ENCODE measurements around the gene GPR27. TPM values are rescaled to one million over a fixed set of nuclear protein-coding genes. Genes with fewer than 3 reads are reported as not detected.
A peak's percentile ranks its signal among the peaks of the same experiment; 100 is the strongest.

Gene GPR27
- total RNA-seq, 1 experiment from 2014 or later, result not detected

DNA sequence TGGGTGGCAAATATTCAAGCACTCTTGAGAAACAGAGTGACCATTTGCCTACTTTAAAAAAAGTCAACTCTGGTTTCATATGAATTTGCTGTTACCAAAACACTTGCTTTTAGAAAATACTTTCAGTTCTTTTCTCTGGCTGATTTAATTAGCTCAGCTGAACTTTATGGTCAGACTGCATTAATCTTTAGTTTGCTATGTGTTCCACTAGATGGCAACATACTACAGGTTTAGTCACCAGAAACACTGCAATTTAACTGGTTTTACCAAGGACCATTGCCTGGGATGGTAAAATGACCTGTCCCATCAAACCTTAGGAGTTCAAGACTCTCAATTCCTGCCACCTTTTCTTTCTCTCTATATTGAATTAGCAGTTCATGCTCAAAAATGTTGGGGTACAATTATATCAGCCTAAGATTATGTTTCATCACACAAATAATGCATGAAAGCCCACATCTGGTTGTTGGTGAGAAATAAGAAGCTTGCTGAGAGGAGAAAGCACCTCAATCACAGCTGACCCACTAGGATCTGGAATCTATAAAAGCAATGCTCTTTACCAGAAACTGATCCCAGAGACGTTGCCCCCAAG, 42.7 kb upstream of the GPR27 start:
- Histone ChIP-seq H3K9me2 (ENCODE audit: insufficient read depth) (no peaks in the 10 kb centered on the region), H4K20me1 (ENCODE audit: insufficient read depth) (no peaks in the 10 kb centered on the region), H2AFZ (no peak overlapping the region), H3K79me2 (ENCODE audit: low read depth) (no peaks in the 10 kb centered on the region), H3K4me2 (no peak overlapping the region), H3K36me3 (ENCODE audit: low read depth) (no peaks in the 10 kb centered on the region), H3K27me3 (ENCODE audit: insufficient read depth, low read depth) (peaks cover 28% of the 10 kb centered on the region), H3K4me1 (replicated peaks; ENCODE audit: insufficient read depth) (no peaks in the 10 kb centered on the region), H3K27ac (no peak overlapping the region), H3K4me3 (no peak overlapping the region), H3K9me3 (ENCODE audit: insufficient read depth, low read depth) (no peaks in the 10 kb centered on the region), H3F3A (ENCODE audit: insufficient read depth, low read depth) (no peaks in the 10 kb centered on the region)
- intact Hi-C loops (cut with micrococcal nuclease; ENCODE audit: unreplicated experiment), result loop anchor here (1.0 to 5.0 kb wide), 3 partner anchors 1111 to 1791 kb away; no protein-coding TSS in a partner anchor
- BruUV-seq (replicated peaks), result no TSS peak
- CTCF ChIA-PET, result no interaction called here
- DNase-seq, result no peak
- POLR2A ChIA-PET (ENCODE audit: unreplicated experiment), result no interaction called here
- TF ChIP-seq, protein P1, sequence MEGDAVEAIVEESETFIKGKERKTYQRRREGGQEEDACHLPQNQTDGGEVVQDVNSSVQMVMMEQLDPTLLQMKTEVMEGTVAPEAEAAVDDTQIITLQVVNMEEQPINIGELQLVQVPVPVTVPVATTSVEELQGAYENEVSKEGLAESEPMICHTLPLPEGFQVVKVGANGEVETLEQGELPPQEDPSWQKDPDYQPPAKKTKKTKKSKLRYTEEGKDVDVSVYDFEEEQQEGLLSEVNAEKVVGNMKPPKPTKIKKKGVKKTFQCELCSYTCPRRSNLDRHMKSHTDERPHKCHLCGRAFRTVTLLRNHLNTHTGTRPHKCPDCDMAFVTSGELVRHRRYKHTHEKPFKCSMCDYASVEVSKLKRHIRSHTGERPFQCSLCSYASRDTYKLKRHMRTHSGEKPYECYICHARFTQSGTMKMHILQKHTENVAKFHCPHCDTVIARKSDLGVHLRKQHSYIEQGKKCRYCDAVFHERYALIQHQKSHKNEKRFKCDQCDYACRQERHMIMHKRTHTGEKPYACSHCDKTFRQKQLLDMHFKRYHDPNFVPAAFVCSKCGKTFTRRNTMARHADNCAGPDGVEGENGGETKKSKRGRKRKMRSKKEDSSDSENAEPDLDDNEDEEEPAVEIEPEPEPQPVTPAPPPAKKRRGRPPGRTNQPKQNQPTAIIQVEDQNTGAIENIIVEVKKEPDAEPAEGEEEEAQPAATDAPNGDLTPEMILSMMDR (conservative IDR thresholded peaks at IDR 0.05), result peak; percentile 61
- TF ChIP-seq EZH2 (IDR thresholded peaks at IDR 0.05; ENCODE audit: low read depth), result no peak

DNA sequence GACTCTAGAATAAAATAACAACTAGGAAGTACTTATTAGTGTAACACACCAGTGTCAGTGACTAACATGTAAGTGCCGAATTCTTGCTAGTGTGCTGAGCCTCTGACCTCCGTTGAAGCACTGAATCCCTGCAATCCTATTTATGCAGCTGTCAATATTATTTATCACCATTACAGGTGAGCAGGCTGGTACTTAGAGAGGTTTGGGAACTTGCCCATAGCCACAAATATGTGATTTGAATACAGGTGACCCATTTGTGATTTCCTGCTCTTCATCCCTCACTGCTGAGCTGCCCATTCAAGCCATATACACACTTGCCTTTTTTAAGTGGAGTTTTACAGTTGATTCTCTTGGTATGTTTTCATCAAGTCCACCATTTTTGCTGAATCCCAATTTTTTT, 40.6 kb upstream of the GPR27 start:
- no peaks in the 10 kb centered on the region for H3K79me2 ChIP-seq (ENCODE audit: low read depth)
- H2AFZ ChIP-seq, result no peak overlapping the region
- intact Hi-C loops (cut with micrococcal nuclease; ENCODE audit: unreplicated experiment), result loop anchor here (5.0 kb wide), 1 partner anchor 1109 kb away; no protein-coding TSS in a partner anchor
- peak in 1 of 2 experiments; percentile 52 for DNase-seq
- H3K9me2 ChIP-seq (ENCODE audit: insufficient read depth), result no peaks in the 10 kb centered on the region
- H3F3A ChIP-seq (ENCODE audit: insufficient read depth, low read depth), result no peaks in the 10 kb centered on the region
- H3K27me3 ChIP-seq (ENCODE audit: insufficient read depth, low read depth), result peaks cover 36% of the 10 kb centered on the region
- no peaks in the 10 kb centered on the region for H3K36me3 ChIP-seq (ENCODE audit: low read depth)
- no peaks in the 10 kb centered on the region for H3K9me3 ChIP-seq (ENCODE audit: insufficient read depth, low read depth)
- H3K4me2 ChIP-seq, result no peak overlapping the region
- ChIA-PET CTCF (no interaction called here), POLR2A (ENCODE audit: unreplicated experiment) (no interaction called here)
- H3K27ac ChIP-seq, result no peak overlapping the region
- no peaks in the 10 kb centered on the region for H3K4me1 ChIP-seq (replicated peaks; ENCODE audit: insufficient read depth)
- TF ChIP-seq, protein P1 (conservative IDR thresholded peaks at IDR 0.05), result no peak
- TF ChIP-seq EZH2 (IDR thresholded peaks at IDR 0.05; ENCODE audit: low read depth), result no peak
- H3K4me3 ChIP-seq, result no peak overlapping the region
- BruUV-seq (replicated peaks), result no TSS peak
- no peaks in the 10 kb centered on the region for H4K20me1 ChIP-seq (ENCODE audit: insufficient read depth)

DNA sequence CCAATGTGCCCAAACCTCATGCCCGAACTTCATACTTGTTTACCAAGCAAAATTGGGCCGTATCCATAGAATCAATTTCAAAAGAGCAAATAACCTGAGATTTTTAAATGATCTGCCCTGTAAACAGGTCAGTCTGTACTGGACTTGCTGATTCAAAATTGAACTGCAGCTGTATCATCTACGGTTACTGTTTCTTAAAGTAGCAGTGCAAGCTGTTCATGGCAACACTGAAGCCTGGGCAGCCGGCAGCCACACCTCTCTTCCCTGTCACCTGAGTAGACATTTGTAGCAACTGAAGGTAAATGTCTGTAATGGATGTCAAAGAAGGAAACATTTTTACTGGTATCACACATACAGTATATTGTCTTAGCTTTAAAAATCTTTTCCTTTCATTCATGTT, 39.1 kb upstream of the GPR27 start:
- POLR2A ChIA-PET (ENCODE audit: unreplicated experiment), result no interaction called here
- H3K27me3 ChIP-seq (ENCODE audit: insufficient read depth, low read depth), result peaks cover 39% of the 10 kb centered on the region
- no peak overlapping the region for H2AFZ ChIP-seq
- H3F3A ChIP-seq (ENCODE audit: insufficient read depth, low read depth), result no peaks in the 10 kb centered on the region
- no peaks in the 10 kb centered on the region for H3K9me2 ChIP-seq (ENCODE audit: insufficient read depth)
- no peaks in the 10 kb centered on the region for H3K79me2 ChIP-seq (ENCODE audit: low read depth)
- no peaks in the 10 kb centered on the region for H3K4me1 ChIP-seq (replicated peaks; ENCODE audit: insufficient read depth)
- no peak for TF ChIP-seq EZH2 (IDR thresholded peaks at IDR 0.05; ENCODE audit: low read depth)
- TF ChIP-seq, protein P1 (conservative IDR thresholded peaks at IDR 0.05), result no peak
- no TSS peak for BruUV-seq (replicated peaks)
- no peaks in the 10 kb centered on the region for H3K36me3 ChIP-seq (ENCODE audit: low read depth)
- no peaks in the 10 kb centered on the region for H3K9me3 ChIP-seq (ENCODE audit: insufficient read depth, low read depth)
- DNase-seq, result no peak
- no peak overlapping the region for H3K27ac ChIP-seq
- no peak overlapping the region for H3K4me3 ChIP-seq
- CTCF ChIA-PET, result no interaction called here
- no peak overlapping the region for H3K4me2 ChIP-seq
- intact Hi-C loops (cut with micrococcal nuclease; ENCODE audit: unreplicated experiment), result loop anchor here (5.0 kb wide), 1 partner anchor 1108 kb away; no protein-coding TSS in a partner anchor
- H4K20me1 ChIP-seq (ENCODE audit: insufficient read depth), result no peaks in the 10 kb centered on the region

Data from PC-9 (cell line).